ENCODE data around the gene SREK1. TPM values are rescaled to one million over a fixed set of nuclear protein-coding genes. Genes with fewer than 3 reads are reported as not detected.
A peak's percentile ranks its signal among the peaks of the same experiment; 100 is the strongest.

The SREK1 gene
- total and polyA plus RNA-seq, 2 donors (not counting 3 experiments of a cell fraction or from before 2014, with no cell fraction given) = 27.4 to 78.6 TPM

- no peaks in the 10 kb centered on the region for H3K9me1 ChIP-seq (replicated peaks; ENCODE audit: control insufficient read depth, extremely low read depth, insufficient read depth, low read length)
- peak overlapping the region; percentile 59 to 98 (median 74) for H3K4me3 ChIP-seq (replicated peaks in 1 of 3; ENCODE audit: insufficient read depth in 1 of 3, low read depth in 1 of 3, low read length in 3 of 3)
- no peak for FAIRE-seq
- no peaks in the 10 kb centered on the region for H3K9me3 ChIP-seq (replicated peaks; ENCODE audit: control insufficient read depth, insufficient read depth, low read length)
- no peaks in the 10 kb centered on the region for H4K20me1 ChIP-seq (replicated peaks; ENCODE audit: control insufficient read depth, extremely low read depth, insufficient read depth, low read length)
- H3K4me1 ChIP-seq (ENCODE audit: control insufficient read depth, extremely low read depth, insufficient read depth, low read length) = peaks cover 16% of the 10 kb centered on the region
- dilution Hi-C loops (cut with MboI; ENCODE audit: extremely low pct_ligation_motif_present, low sequenced_read_pairs) = no loop called here
- TF ChIP-seq POLR2AphosphoS5 (IDR thresholded peaks at IDR 0.05; ENCODE audit: insufficient read depth, low read depth, low read length) = no peak
- TF ChIP-seq JUN (IDR thresholded peaks at IDR 0.05; ENCODE audit: borderline replicate concordance, insufficient read depth, insufficient read length, low read depth) = no peak
- TF ChIP-seq MYC (IDR thresholded peaks at IDR 0.05; ENCODE audit: low read depth, low read length) = no peak
- TF ChIP-seq GATA2 (IDR thresholded peaks at IDR 0.05; ENCODE audit: insufficient read depth, insufficient read length, low read depth, low read length) = no peak
- no peak for TF ChIP-seq POLR2A (IDR thresholded peaks at IDR 0.05; ENCODE audit: low read depth, low read length)
- DNase-seq (ENCODE audit: low read depth, low spot score) = no peak
- H3K4me2 ChIP-seq (ENCODE audit: insufficient read depth, low read length) = peak overlapping the region; percentile 50
- H3K9ac ChIP-seq (replicated peaks; ENCODE audit: extremely low read depth, insufficient read depth, low read length) = peak overlapping the region; percentile 97
- H3K27me3 ChIP-seq (ENCODE audit: control insufficient read depth in 2 of 2, insufficient read depth in 2 of 2, low read length in 2 of 2) = peaks cover 5 to 6% of the 10 kb centered on the region in 2 experiments
- ChIA-PET CTCF (no interaction called here), POLR2A (interaction anchor here (0.6 to 1.0 kb wide), 2 partner anchors 20 to 383 kb away, joined by 4 read pairs; no protein-coding TSS in a partner anchor)
- intact Hi-C loops (cut with micrococcal nuclease) = loop anchor here (1.0 to 10.0 kb wide), 4 partner anchors 216 to 519 kb away; partner anchors contain the start of genes NLN, SGTB, SHLD3 and TRAPPC13
- peaks cover 41% of the 10 kb centered on the region for H3K79me2 ChIP-seq (ENCODE audit: control insufficient read depth, insufficient read depth, low read length)
- H2AFZ ChIP-seq (ENCODE audit: low read depth, low read length) = peak overlapping the region; percentile 97
- TSS peak; percentile 92 for BruUV-seq (replicated peaks)
- H3K36me3 ChIP-seq (ENCODE audit: control insufficient read depth in 2 of 2, extremely low read depth in 1 of 2, insufficient read depth in 2 of 2, low read length in 2 of 2) = no peaks in the 10 kb centered on the region
- H3K27ac ChIP-seq (ENCODE audit: insufficient read depth, low read depth, low read length) = peak overlapping the region; percentile 93
Observed at GRCh38 chr5:66143473-66144073, 527 bp upstream of the SREK1 start.

- Histone ChIP-seq H3K36me3 (ENCODE audit: control insufficient read depth in 2 of 2, extremely low read depth in 1 of 2, insufficient read depth in 2 of 2, low read length in 2 of 2) (no peaks in the 10 kb centered on the region), H3K9ac (replicated peaks; ENCODE audit: extremely low read depth, insufficient read depth, low read length) (peak overlapping the region; percentile 97), H3K4me1 (ENCODE audit: control insufficient read depth, extremely low read depth, insufficient read depth, low read length) (peaks cover 16% of the 10 kb centered on the region), H3K9me3 (replicated peaks; ENCODE audit: control insufficient read depth, insufficient read depth, low read length) (no peaks in the 10 kb centered on the region), H3K9me1 (replicated peaks; ENCODE audit: control insufficient read depth, extremely low read depth, insufficient read depth, low read length) (no peaks in the 10 kb centered on the region), H3K4me3 (replicated peaks in 1 of 3; ENCODE audit: insufficient read depth in 1 of 3, low read depth in 1 of 3, low read length in 3 of 3) (peak overlapping the region; percentile 74 to 98 (median 77)), H3K27me3 (ENCODE audit: control insufficient read depth in 2 of 2, insufficient read depth in 2 of 2, low read length in 2 of 2) (peaks cover 0 to 4% of the 10 kb centered on the region in 2 experiments), H3K27ac (ENCODE audit: insufficient read depth, low read depth, low read length) (peak overlapping the region; percentile 93), H4K20me1 (replicated peaks; ENCODE audit: control insufficient read depth, extremely low read depth, insufficient read depth, low read length) (no peaks in the 10 kb centered on the region), H2AFZ (ENCODE audit: low read depth, low read length) (peak overlapping the region; percentile 53), H3K4me2 (ENCODE audit: insufficient read depth, low read length) (peak overlapping the region; percentile 98), H3K79me2 (ENCODE audit: control insufficient read depth, insufficient read depth, low read length) (peaks cover 54% of the 10 kb centered on the region)
- no peak for TF ChIP-seq EZH2 (IDR thresholded peaks at IDR 0.05; ENCODE audit: borderline replicate concordance, low read depth, low read length, severe bottlenecking)
- no peak for TF ChIP-seq POLR2A (IDR thresholded peaks at IDR 0.05; ENCODE audit: low read depth, low read length)
- no peak for TF ChIP-seq MYC (IDR thresholded peaks at IDR 0.05; ENCODE audit: low read depth, low read length)
- no peak for TF ChIP-seq GATA2 (IDR thresholded peaks at IDR 0.05; ENCODE audit: insufficient read depth, insufficient read length, low read depth, low read length)
- no peak for TF ChIP-seq JUN (IDR thresholded peaks at IDR 0.05; ENCODE audit: borderline replicate concordance, insufficient read depth, insufficient read length, low read depth)
- TF ChIP-seq FOS (IDR thresholded peaks at IDR 0.05; ENCODE audit: borderline replicate concordance, insufficient read depth, low read length) = no peak
- no peak for TF ChIP-seq POLR2AphosphoS5 (IDR thresholded peaks at IDR 0.05; ENCODE audit: insufficient read depth, low read depth, low read length)
- TF ChIP-seq MAX (IDR thresholded peaks at IDR 0.05; ENCODE audit: insufficient read depth, insufficient read length) = no peak
- intact Hi-C loops (cut with micrococcal nuclease) = loop anchor here (1.0 to 10.0 kb wide), 4 partner anchors 218 to 520 kb away; partner anchors contain the start of genes NLN, SGTB, SHLD3 and TRAPPC13
- ChIA-PET CTCF (no interaction called here), POLR2A (interaction anchor here (0.7 to 1.0 kb wide), 2 partner anchors 219 to 384 kb away, joined by 3 to 4 read pairs; partner anchors contain the start of gene ERBIN)
- DNase-seq (ENCODE audit: low read depth, low spot score) (peak; percentile 87), FAIRE-seq (peak; percentile 63)
- TSS peak; percentile 42 for BruUV-seq (replicated peaks)
- dilution Hi-C loops (cut with MboI; ENCODE audit: extremely low pct_ligation_motif_present, low sequenced_read_pairs) = no loop called here
Observed at GRCh38 chr5:66144834-66145390, 812 bp downstream of the SREK1 start.
